GM19467 (cell line): ENCODE measurements around the gene LRP2BP.

ENCODE experiments used
- ATAC-seq: cut with Tn5 transposase; IDR thresholded peaks from one replicate; pipeline ENCODE4 v1.9.1; 2021; ENCODE audit warnings: mild to moderate bottlenecking, moderate library complexity; ENCODE audit not compliant: unreplicated experiment

LRP2BP gene

DNA sequence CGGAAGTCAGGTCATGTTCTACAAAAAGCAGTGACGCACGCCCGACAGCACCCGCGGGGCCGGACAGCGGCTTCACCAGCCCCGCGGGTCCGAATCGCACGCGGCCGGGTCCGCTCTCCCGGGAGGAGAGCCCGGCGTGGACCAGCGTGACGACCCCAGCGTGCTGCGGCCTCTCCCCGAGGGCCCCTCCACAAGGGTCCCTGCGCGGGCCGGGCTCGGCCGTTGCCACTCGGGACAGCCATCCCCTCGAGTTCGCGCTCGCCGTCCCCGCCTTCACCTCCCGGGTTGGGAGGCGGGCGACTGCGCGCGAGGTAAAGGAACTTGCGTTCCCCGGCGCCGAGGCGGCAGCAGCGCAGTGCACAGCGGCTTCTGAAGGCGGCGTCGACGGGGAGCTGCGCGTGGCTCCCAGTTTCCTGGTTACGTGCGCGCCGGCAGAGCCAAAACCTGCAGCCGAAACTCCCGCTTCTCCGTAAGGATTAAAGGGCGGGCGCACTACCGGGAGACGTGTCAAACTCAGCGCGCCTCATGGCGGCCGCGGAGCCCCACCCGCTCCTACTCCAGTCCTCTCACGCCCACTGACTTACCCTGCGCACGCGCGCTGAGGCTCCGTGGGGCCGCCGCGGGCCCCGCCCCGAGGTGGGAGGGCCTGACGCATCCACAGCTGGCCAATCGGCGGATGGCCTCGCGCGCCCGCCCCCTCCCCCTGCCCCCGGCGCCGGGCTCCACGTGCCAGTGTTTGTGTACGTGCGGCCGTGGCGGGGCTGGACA, 416 bp upstream of the LRP2BP start:
- peak; percentile 74 for ATAC-seq

DNA sequence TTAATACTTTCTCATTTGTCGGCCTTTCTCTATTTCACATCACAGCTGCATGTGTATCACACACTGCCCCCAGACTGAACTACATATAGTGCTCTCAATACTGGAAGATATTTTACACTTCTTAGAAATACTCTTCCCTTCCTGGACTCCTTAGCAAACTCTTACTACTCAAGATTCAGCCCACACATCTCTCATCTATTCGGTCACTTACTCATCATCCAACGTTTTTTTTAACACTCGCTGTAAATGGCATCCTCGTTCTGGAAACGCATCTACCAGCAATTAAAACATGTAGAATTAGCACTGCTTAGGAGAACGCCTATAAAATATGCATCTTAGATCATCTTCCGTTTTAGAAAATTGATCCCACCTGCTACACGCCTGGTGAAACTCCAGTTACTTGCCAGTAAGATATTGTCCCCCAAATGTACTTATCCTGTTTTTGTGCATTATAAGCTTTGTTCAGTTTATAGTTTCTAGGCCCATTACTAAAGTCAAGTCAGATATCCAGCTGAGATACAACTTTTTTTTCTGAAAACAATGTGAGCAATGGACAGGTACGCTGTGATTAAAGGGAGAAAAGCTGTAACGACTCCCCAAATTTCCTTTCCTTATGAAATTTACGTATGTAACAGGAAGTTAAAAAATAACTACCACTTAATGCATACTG, 1.0 kb downstream of the LRP2BP start:
- no peak for ATAC-seq

DNA sequence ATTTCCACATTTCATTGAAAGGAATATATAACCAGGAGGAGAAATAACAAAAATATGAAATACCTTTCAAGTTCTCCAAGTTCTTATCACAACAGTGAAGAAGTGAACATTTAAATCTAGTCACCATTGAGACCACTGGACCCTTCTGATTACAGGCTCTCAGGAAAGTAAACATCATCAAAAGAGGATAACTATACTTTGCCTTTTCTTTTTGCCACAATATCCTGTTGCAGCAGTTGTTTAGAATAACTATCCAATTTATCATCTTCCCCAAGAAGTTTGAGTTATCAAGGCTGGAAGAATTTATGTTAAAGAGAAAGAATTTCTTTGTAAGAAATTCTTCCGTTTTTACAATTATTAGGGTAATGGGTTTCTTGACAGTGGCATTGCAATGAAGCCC, 3.6 kb downstream of the LRP2BP start:
- ATAC-seq = no peak

DNA sequence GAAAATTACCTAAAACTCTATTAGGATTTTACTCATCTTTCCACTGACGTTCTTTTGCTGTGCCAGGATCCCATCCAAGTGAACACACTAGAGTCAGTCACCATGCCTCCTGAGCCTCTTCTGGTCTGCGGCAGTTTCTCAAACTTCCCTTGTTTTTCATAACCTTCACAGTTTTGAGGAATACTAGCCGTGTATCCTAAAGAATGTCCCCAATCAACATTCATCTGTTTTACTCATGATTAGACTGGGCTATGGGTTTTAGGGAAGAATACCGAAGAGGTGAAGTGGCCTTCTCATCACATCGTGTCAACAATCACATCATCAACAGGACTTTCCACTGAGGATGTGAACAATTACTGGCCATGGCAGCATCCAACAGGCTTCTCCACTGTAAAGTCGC, 4.8 kb downstream of the LRP2BP start:
- no peak for ATAC-seq

DNA sequence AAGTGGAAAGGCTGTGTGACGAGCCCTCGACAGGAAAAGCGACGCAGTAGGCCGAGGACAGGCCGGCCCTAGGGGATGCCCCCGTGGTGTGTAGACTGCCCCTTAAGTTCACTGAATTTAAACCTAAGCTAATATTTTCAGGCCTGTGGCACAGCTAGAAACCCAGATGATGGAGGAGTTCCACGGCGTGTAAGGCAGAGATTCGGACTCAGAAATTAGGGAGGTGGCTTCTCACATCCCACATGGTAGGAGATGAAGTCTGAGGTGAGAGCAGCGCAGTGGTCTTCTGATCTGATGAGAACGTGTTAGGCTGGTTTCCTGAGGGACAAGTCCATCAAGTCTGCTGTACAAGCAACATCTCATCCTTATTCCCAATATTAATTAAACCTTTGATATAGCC, 7.8 kb downstream of the LRP2BP start:
- no peak for ATAC-seq

DNA sequence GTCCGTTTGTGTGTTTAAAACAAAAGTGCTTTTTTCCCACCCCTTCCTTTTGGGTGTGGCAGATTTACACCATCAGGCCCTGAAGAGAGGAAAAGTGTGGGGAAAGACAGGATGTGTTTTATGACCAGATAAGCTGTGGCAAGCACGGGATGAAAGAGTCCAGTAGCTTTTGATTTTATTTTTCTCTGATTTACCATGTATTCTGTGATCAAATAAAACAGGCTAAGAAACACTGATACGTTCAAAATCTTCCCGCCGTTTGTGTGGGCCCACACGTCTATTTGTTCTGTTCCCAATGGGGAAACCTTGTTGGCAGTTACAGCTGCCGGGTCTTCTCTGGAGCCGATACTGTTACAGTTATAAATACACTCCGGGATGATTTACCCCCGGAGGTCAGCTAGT, 10.8 kb downstream of the LRP2BP start:
- no peak for ATAC-seq

DNA sequence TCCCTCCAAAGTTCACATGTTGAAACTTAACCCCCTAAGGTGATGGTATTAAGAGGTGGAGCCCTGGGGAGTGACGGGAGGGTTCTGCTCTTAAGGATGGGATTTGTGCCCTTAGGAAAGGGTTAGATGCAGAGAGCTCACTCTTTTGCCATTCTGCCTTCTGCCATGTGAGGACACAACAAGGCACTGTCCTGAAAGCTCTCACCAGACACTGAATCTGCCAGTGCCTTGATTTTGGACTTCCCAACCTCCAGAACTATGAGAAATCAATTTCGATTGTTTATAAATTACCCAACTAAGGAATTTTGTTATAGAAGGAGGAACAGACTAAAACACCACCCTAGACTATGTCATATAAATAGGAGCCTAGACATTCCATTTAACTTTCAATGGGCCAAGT, 11.7 kb downstream of the LRP2BP start:
- no peak for ATAC-seq

DNA sequence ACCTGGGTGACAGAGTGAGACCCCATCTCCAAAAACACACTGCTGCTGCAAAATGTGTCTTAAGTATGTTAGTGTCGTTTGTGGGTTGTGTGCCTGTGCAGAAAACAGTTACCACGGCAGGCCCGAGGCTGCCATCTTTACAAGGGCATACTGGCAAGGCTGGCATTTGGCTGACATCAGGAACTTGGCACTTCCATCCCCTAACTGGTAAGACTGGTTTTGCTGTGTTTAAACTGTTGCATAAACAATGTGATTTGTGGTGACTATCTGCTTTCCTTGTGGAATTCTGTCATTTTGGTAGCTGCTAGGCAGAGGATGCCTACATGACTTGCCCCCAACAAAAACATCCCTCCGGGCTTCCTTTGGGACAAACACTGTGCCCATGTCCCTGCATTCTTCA, 12.3 kb downstream of the LRP2BP start:
- ATAC-seq = no peak

DNA sequence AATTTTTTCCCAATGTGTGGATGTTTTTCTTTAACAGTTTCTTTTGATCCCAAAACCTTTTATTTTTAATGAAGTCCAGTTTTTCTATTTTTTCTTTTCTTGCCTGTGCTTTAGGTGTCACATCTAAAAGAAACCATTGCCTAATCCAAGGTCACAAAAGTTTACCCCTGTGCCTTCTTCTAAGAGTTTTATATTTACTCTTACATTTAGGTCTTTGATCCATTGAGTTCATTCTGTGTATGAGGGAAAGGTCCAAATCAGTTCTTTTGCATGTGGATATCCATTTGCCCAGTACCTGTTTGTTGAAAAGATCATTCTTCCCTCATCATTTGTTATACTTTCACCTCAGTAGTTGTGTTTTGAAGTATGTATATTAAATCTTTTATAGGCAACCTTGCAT, 13.0 kb downstream of the LRP2BP start:
- ATAC-seq = no peak

DNA sequence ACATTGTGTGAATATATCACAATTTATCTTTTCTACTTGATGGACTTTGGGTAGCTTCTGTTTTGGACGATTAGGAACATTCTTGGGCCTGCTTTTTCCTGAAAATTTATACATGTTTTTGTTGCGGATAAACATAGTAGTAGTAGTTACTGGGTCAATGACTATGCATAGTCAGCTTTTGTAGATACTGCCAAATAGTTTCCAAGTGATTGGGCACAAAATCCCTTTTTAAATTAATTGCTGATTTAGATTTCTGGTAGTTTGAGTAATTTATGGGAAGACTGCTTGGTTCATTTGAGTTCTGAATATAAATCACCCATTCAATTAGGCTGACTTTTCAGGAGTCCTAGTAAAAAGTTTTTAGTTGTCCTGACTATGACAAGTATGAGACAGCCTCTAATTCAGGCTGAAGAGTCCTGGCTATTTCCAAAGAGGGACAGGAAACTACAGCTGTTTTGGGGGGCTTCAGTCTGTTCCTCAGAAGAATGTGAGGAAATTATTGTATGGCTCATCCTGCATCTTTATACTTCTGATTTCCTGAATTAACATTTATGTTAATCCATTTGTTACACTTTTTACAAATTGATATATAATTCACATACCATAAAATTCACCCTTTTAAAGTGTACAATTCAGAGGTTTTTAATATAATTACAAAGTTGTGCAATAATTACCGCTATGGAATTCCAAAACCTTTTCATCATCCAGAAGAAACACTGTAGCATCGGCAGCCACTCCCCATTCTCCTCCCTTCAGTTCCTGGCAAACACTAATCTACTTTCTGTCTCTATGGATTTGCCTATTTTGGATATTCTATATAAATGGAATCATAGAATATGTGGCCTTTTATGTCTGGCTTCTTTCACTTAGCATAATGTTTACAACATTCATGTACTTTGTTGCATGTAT, 14.2 kb downstream of the LRP2BP start:
- ATAC-seq = no peak

DNA sequence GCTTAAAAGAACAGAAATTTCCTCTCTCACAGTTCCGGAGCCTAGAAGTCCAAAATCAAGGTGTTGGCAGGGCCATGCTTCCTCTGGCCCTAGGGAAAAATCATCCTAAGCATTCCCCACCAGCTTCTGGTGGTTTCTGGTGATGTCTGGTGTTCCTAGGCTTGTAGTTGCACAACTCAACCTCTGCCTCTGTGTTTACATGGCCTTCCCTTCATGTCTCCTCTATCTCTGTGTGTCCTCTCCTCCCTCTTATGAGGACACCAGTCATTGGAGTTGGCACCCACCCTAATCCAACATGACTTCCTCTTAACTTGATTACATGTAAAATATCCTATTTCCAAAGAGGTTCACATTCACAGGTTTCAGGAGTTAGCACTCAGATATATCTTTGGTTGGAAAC, 15.4 kb downstream of the LRP2BP start:
- no peak for ATAC-seq

DNA sequence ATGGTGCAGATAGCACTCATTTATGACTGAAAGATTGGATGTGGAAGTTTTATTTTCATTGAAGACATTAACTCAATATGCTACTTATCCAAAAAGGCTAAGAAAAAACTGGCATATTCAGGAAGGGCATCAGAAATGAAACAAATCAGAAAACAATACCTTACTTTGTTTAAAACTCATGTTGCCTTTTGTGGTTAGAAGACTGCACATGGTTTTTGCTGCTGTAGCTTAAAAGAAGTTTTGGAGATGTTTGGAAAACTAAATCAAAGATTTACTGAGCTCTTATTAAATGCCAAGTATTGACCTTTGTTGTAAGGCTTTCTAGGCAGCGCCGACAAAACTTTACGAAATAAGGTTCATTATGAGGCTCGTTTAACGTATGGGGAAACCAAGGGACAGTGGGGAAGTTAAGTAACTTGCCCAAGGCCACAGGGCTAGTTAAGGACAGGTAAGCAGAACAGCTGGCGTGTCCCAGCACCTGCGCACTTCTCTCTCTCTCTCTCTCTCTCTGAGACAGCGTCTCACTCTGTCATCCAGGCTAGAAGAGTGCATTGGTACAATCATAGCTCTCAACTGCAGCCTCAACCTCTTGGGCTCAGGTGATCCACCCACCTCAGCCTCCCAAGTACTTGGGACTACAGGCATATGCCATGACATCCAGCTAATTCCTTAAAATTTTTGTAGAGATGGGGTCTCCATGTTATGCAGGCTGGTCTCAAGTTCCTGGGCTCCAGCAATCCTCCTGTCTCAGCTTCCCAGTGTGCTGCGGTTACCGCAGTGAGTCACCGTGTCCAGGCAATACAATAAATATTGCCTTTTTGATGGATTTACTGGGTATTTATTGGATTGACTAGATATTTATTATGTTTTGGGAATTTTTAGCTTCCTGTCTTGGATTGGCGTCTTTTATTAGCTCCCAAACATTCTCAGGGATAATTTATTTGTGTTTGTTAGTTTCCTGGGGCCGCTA, 16.1 kb downstream of the LRP2BP start:
- ATAC-seq = no peak

DNA sequence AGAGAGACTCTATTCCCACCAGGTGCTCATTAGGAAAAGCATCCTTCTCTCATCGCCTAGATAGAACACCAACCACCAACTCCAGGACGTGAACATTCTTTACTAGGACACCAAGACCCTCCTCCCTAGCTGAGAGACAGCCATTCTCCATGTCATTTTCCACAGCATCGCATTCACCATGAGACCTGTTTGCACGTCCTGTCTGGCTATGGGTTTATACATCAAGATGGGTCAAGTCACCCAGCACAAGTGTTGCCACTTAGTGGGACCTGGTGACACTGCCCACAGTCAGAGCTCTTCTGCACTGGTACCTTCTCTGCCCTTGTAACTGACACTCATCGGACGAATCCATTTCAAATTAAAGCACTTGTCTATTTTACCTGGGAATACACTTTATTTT, 17.5 kb downstream of the LRP2BP start:
- ATAC-seq = no peak

DNA sequence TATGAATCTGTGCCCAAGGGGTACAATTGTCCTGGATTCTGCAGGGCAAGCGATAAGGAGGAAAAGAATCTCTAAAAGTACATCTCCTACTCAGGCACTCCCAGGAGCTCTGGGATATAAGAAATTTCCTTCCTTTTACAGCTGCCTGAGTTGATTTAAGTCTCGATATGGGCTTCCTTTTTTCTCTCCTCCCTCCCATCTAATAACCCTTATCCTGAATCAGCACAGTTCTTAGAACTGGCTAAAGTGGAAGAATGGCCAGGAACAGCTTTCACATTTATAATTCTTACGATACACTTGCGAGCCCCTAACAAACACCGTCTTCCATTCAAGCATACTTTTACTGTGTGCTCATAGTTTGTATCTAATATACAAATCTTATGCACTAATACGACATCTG, 21.2 kb downstream of the LRP2BP start:
- ATAC-seq = no peak

DNA sequence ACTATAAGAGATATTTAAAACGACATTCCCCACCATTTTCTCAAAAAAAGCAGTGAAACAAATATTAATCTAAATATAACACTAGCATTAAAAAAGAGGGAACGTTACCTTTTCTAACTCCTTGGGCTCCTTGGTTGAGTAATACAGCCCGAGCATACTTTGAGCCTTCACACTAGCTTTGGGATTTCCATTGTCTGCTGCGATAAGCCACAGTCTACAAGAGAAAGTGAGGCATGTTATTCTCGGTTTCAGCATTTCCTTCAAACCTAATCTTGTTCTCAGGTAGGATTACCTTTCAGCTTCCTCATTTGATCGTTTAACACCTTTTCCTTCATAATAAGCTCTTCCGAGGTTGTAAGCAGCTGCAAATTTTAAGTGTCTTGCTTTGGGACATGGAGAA, 21.7 kb downstream of the LRP2BP start:
- no peak for ATAC-seq

DNA sequence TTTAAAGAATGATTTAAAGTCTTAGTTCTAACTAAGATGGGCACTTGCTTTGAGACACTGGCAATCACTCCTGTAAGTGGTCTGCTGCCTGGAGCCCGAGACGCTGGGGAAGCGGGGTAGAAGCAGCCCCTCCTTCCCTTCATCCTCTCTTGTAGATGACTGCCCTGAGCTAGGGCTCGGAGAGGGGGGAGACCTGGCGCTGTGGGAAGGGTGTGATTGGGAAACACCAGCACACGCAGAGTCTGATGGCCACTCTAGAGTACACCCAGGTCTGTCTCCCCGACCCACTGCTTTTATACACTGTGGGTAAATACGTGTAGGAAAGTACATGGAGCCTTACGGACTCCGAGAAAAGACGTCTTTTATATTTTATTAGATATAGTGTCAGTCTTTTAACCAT, 24.0 kb downstream of the LRP2BP start:
- no peak for ATAC-seq

DNA sequence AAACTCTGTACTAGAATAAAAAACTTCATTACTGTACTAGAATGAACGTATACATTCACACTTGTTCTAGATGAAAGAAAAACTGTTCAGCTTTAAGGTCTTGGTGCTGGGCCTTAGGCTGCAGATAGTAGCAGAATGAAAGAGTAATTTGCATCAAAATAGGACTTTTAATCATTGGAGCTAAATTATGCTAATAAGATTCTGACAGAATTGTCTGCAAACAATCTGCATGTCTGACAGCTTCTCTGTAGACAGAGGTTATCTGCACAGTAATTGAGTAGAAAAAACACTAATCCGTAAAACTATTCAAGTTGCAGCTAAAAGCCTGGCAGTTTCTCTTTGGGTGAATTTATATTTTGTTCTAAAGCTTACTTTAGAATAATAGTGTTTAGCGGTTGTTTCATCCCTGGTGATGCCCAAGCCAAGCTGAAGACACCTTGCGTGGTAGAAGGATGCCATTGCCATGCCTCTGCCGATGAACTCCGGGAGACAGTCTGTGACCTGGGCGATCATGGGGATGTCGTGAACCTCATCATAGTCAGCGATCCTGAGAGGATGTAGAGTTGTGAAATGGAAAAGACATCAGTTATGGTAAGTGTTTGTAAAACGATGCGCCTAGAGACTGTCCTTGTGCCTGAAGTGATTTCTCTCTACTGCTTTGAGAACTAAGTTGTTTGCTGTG, 25.3 kb downstream of the LRP2BP start:
- ATAC-seq = no peak

DNA sequence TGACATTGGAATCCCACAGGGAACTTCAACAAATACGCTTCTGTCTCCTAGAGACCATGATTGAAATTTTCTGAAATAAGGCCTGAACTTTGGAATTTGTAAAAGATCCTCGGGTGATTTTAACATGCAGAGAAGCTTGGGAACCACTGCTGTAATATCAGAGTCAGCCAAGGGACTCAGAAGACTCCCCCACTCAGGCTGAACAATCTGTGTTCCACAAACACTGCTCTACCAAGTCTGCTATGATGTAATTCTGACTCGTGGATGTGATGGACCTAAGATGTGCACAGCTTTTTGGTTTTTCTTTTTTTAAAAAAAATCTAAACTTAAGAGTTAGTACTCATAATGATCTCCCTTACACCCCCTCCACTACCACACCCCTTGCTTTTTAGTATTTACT, 26.0 kb downstream of the LRP2BP start:
- ATAC-seq = no peak

DNA sequence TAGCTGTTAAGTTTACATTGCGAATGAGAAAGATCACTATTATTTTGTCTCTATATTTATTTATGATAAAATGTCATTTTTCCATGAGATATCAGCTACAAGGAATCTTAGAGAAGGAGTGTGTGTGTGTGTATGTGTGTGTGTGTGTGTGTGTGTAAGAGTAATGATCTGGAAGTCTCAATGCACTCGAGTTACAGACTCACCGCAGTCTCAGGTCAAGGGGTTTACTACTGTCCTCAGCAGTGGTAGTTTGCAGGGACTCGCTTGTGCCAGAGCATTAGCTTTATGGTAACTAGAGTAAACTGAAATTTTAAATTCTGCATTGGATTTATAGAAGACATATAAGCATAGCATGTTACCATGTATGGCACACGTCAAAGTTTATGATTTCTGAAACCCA, 30.8 kb downstream of the LRP2BP start:
- no peak for ATAC-seq

DNA sequence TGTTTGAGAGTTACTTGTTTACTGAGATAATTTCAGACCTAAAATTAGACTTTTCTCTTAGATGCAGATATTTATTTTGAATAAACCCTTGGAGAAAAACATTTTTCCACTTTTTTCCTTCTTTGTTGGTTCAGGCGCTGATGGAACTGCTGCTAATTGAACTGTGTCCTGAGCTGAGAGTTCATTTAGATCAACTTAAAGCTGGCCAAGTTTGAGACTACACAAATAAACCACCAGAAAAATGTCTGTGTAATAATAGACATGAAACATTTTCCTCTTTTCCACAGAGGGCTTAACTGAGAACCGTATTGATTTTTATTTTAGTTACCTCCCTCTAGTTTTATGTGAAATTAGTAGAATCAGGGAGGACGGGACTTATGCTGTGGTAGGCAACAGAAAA, 32.5 kb downstream of the LRP2BP start:
- ATAC-seq = no peak
